ENCODE measurements around the gene UNC119B.

UNC119B gene

DNA sequence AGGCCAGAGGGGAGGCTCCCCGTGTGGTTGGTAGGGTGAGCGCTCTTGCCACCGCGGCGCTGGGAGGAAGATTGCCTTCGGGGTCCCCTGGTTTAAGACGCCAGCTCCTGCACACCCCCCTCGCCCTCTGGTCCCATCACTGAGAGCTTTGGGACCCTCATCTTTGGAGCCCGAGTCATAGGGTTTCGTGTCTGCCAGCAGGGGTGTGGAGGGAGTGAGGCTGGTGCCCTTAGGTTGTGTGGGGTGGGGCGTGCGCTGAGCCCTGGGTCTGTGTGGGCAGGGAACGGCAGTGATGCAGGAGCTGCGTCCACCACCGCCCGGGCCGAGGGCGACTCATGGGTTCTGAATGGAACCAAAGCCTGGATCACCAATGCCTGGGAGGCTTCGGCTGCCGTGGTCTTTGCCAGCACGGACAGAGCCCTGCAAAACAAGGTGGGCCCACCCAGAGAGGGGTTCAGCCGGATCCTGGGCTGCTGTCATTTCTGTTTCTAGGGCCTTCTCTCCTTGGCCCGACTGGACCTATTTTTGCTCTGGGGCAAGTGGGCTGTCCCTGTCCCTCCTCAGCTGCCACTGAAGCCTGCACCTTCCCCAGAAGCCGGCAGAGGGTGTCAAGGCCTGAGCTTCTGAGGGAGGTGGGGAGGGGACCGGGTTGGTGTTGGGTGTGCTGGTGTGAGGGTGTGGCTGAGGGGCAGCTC is 27.4 kb downstream of the UNC119B start:
- TF ChIP-seq, protein P1, sequence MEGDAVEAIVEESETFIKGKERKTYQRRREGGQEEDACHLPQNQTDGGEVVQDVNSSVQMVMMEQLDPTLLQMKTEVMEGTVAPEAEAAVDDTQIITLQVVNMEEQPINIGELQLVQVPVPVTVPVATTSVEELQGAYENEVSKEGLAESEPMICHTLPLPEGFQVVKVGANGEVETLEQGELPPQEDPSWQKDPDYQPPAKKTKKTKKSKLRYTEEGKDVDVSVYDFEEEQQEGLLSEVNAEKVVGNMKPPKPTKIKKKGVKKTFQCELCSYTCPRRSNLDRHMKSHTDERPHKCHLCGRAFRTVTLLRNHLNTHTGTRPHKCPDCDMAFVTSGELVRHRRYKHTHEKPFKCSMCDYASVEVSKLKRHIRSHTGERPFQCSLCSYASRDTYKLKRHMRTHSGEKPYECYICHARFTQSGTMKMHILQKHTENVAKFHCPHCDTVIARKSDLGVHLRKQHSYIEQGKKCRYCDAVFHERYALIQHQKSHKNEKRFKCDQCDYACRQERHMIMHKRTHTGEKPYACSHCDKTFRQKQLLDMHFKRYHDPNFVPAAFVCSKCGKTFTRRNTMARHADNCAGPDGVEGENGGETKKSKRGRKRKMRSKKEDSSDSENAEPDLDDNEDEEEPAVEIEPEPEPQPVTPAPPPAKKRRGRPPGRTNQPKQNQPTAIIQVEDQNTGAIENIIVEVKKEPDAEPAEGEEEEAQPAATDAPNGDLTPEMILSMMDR (IDR thresholded peaks at IDR 0.05; ENCODE audit: borderline replicate concordance, control extremely low read depth, extremely low read depth, insufficient read depth, missing control alignments), result no peak
- peak; percentile 33 for DNase-seq (ENCODE audit: low spot score)
- in situ Hi-C loops (cut with MboI; ENCODE audit: low sequenced_read_pairs, unreplicated experiment), result no loop called here

DNA sequence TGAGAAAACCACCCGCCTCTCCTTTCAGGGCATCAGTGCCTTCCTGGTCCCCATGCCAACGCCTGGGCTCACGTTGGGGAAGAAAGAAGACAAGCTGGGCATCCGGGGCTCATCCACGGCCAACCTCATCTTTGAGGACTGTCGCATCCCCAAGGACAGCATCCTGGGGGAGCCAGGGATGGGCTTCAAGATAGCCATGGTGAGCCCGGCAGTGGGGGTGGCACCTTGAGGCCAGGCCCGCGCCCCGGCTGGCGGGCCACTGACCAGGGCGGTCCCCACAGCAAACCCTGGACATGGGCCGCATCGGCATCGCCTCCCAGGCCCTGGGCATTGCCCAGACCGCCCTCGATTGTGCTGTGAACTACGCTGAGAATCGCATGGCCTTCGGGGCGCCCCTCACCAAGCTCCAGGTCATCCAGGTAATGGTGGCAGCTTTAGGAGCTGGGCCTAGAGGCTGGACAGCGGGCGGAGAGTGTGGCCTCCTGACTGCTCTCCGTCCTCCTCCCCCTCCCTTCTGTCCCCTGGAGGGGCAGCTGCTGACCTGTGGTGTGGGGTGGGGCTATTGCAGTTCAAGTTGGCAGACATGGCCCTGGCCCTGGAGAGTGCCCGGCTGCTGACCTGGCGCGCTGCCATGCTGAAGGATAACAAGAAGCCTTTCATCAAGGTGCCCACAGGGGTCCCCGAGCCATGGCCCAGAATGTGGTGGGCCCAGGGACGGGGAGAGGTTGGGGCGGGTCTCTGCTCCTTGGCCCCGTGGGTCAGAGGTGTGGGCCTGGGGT is 28.2 kb downstream of the UNC119B start:
- in situ Hi-C loops (cut with MboI; ENCODE audit: low sequenced_read_pairs, unreplicated experiment), result no loop called here
- TF ChIP-seq, protein P1 (IDR thresholded peaks at IDR 0.05; ENCODE audit: borderline replicate concordance, control extremely low read depth, extremely low read depth, insufficient read depth, missing control alignments), result no peak
- peak; percentile 17 for DNase-seq (ENCODE audit: low spot score)

DNA sequence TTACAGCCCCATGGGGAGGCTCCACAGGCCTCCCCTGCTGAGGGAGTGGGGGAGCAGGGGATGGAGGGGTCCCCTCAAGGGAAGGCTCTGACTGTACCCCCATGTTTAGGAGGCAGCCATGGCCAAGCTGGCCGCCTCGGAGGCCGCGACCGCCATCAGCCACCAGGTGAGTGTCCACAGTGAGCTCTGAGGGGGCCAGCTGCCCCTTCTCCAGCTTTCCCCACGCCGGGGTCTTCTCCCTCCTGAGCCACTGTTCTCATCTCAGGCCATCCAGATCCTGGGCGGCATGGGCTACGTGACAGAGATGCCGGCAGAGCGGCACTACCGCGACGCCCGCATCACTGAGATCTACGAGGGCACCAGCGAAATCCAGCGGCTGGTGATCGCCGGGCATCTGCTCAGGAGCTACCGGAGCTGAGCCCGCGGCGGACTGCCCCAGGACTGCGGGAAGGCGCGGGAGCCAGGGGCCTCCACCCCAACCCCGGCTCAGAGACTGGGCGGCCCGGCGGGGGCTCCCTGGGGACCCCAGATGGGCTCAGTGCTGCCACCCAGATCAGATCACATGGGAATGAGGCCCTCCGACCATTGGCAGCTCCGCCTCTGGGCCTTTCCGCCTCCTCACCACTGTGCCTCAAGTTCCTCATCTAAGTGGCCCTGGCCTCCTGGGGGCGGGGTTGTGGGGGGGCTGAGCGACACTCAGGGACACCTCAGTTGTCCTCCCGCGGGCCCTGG is 28.9 kb downstream of the UNC119B start:
- in situ Hi-C loops (cut with MboI; ENCODE audit: low sequenced_read_pairs, unreplicated experiment), result no loop called here
- peak; percentile 24 for DNase-seq (ENCODE audit: low spot score)
- TF ChIP-seq, protein P1 (IDR thresholded peaks at IDR 0.05; ENCODE audit: borderline replicate concordance, control extremely low read depth, extremely low read depth, insufficient read depth, missing control alignments), result no peak

DNA sequence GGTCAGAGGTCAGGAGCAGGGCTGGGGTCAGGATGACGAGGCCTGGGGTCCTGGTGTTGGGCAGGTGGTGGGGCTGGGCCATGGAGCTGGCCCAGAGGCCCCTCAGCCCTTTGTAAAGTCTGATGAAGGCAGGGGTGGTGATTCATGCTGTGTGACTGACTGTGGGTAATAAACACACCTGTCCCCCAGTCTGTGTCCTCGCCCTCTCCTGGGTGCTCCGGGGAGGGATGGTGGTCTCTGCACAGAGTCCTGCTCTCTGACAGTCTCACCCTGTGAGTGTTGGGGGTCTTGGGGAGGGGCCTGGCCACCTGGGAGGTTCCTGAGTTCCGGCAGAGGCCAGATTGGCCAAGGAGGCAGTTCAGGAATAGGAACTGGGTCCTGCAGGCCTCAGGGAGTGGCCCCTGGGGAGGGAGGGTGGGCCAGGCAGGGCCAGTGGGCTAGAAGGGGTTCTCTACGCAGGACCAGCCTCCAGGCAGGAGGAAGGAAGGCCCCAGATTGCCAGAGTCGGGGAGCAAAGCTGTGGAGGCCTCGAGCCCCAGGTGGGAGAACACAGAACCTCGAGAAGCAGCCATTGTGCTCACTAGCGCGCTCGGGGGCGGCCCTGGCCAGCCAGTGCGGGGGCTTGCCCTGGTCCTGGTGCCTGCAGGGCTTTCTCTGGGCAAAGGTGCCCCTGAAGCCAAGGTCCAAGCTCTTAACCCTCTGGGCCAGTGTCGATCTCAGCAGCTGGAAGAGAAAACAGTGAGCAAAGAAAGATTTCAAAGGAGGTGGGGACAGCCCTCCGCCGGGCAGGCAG is 29.8 kb downstream of the UNC119B start:
- DNase-seq (ENCODE audit: low spot score), result peak; percentile 30
- TF ChIP-seq, protein P1 (IDR thresholded peaks at IDR 0.05; ENCODE audit: borderline replicate concordance, control extremely low read depth, extremely low read depth, insufficient read depth, missing control alignments), result no peak
- in situ Hi-C loops (cut with MboI; ENCODE audit: low sequenced_read_pairs, unreplicated experiment), result no loop called here

DNA sequence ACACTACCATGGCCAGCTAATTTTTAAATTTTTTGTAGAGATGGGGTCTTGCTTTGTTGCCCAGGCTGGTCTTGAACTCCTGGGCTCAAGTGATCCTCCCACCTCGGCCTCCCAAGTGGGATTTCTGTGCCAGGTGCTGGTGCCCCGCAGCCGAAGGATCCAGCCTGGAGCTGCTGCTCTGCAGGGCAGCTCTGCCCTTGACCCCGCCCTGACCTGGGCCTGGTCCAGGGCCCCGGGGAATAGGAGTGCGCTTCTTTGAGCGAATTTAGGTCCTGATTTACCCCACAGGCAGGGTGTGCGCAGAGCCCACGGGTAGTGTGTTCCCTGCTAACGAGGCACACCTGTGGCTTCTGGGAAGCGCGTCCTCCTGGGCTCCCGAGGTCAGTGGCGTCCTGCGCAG is 30.6 kb downstream of the UNC119B start:
- TF ChIP-seq, protein P1 (IDR thresholded peaks at IDR 0.05; ENCODE audit: borderline replicate concordance, control extremely low read depth, extremely low read depth, insufficient read depth, missing control alignments), result no peak
- in situ Hi-C loops (cut with MboI; ENCODE audit: low sequenced_read_pairs, unreplicated experiment), result no loop called here
- DNase-seq (ENCODE audit: low spot score), result peak; percentile 24

Data from GM13976 (cell line).